Endothelial cell of umbilical vein (primary cell): ENCODE measurements around the gene OPRD1. TPM values are rescaled to one million over a fixed set of nuclear protein-coding genes. Genes with fewer than 3 reads are reported as not detected.
"Not testable (repeated sequence)": the region's sequence is repeated elsewhere in the genome, so short reads cannot be mapped to it uniquely, and the experiment has no call there.

ENCODE experiments used
- BruUV-seq: library from RNA; stranded (reverse); fragments of 400-500 nt; replicated peaks from 2 replicates; lab custom pipeline; 2021; lab: Mats Ljungman, UMichigan
- CTCF ChIA-PET: fragments of 300-600, 350-600 bp; sonication (Branson Sonifier 250); formaldehyde crosslinking; loops from one replicate; lab custom pipeline; 2021; ENCODE audit warnings: antibody characterized with exemption, inconsistent platforms; lab: Charles Lee
- POLR2A ChIA-PET: fragments of 300-600, 350-600 bp; sonication (Branson Sonifier 250); formaldehyde crosslinking; loops from one replicate; lab custom pipeline; 2021; ENCODE audit warnings: antibody characterized with exemption, inconsistent platforms; lab: Charles Lee
- DNase-seq: peaks from one replicate; pipeline ENCODE4 v3.0.0-alpha.2; 2011; ENCODE audit warnings: low read depth, low spot score
- FAIRE-seq: peaks from 2 replicates; lab custom pipeline; 2011; peaks lifted over from hg19 to GRCh38; lab: Jason Lieb, UNC
- H2AFZ ChIP-seq: 2 replicates; pipeline ENCODE4 v1.6.0; 2012; ENCODE audit warnings: low read depth, low read length, control low read depth, inconsistent platforms
- H3K27ac ChIP-seq: 2 replicates; pipeline ENCODE4 v1.5.1; 2011; ENCODE audit warnings: low read depth, mild to moderate bottlenecking, control low read depth, low read length, moderate library complexity; ENCODE audit not compliant: insufficient read depth
- H3K27me3 ChIP-seq, 2 experiments: 2 replicates each; pipeline versions ENCODE4 v1.6.0 to v1.6.1; 2011; ENCODE audit warnings: low read length in 2 of 2, mixed read lengths in 1 of 2; ENCODE audit not compliant: control insufficient read depth in 2 of 2, insufficient read depth in 2 of 2
- H3K36me3 ChIP-seq, 2 experiments: 2 replicates in 1 of 2; 3 replicates in 1 of 2; pipeline ENCODE4 v1.5.1; 2011; ENCODE audit warnings: low read length in 2 of 2, mild to moderate bottlenecking in 1 of 2, moderate library complexity in 1 of 2; ENCODE audit not compliant: control insufficient read depth in 2 of 2, insufficient read depth in 2 of 2; ENCODE audit errors: extremely low read depth in 1 of 2
- H3K4me1 ChIP-seq: 3 replicates; pipeline ENCODE4 v1.5.1; 2011; ENCODE audit warnings: mild to moderate bottlenecking, low read length; ENCODE audit not compliant: control insufficient read depth, insufficient read depth; ENCODE audit errors: extremely low read depth
- H3K4me2 ChIP-seq: 2 replicates; pipeline ENCODE4 v1.6.1; 2011; ENCODE audit warnings: low read length, control low read depth, mixed read lengths; ENCODE audit not compliant: insufficient read depth
- H3K4me3 ChIP-seq, 3 experiments: fragments of 200-600 bp in 1 of 3; sonication (generic), shearing (Covaris generic) in 1 of 3; replicated peaks in 1 of 3; 2 replicates each; pipeline ENCODE4 v1.5.1; 2011 to 2016; ENCODE audit warnings: control low read depth in 3 of 3, low read length in 3 of 3, mild to moderate bottlenecking in 2 of 3, inconsistent platforms in 1 of 3, low read depth in 1 of 3, moderate library complexity in 1 of 3; ENCODE audit not compliant: insufficient read depth in 1 of 3
- H3K79me2 ChIP-seq: 2 replicates; pipeline ENCODE4 v1.6.0; 2012; ENCODE audit warnings: low read length, inconsistent platforms; ENCODE audit not compliant: control insufficient read depth, insufficient read depth
- H3K9ac ChIP-seq: replicated peaks from 2 replicates; pipeline ENCODE3; 2011; ENCODE audit warnings: low read length, control low read depth; ENCODE audit not compliant: insufficient read depth; ENCODE audit errors: extremely low read depth
- H3K9me1 ChIP-seq: replicated peaks from 3 replicates; pipeline ENCODE4 v1.6.0; 2011; ENCODE audit warnings: mild to moderate bottlenecking, low read length; ENCODE audit not compliant: control insufficient read depth, insufficient read depth; ENCODE audit errors: extremely low read depth
- H3K9me3 ChIP-seq: replicated peaks from 2 replicates; pipeline ENCODE4 v1.5.1; 2012; ENCODE audit warnings: low read length, inconsistent platforms; ENCODE audit not compliant: control insufficient read depth, insufficient read depth
- H4K20me1 ChIP-seq: replicated peaks from 2 replicates; pipeline ENCODE3; 2011; ENCODE audit warnings: mild to moderate bottlenecking, low read length; ENCODE audit not compliant: control insufficient read depth, insufficient read depth; ENCODE audit errors: extremely low read depth
- FOS ChIP-seq: IDR thresholded peaks from 2 replicates; pipeline ENCODE4 v1.6.1; 2011; ENCODE audit warnings: mild to moderate bottlenecking, low read length, moderate library complexity, borderline replicate concordance; ENCODE audit not compliant: insufficient read depth
- MYC ChIP-seq: IDR thresholded peaks from one replicate; pipeline ENCODE4 v1.6.1; 2011; ENCODE audit warnings: mild to moderate bottlenecking, low read depth, low read length
- POLR2A ChIP-seq: IDR thresholded peaks from 2 replicates; pipeline ENCODE4 v1.6.1; 2012; ENCODE audit warnings: low read depth, mild to moderate bottlenecking, control low read depth, low read length
- dilution Hi-C: fragments of 300-500 bp; cut with MboI; formaldehyde crosslinking; loops from one replicate; pipeline ENCODE4 v1.15.0; 2019; ENCODE audit warnings: low sequenced_read_pairs; ENCODE audit not compliant: extremely low pct_ligation_motif_present
- intact Hi-C: fragments of 100-400 bp; cut with micrococcal nuclease; formaldehyde crosslinking; loops from one replicate; pipeline ENCODE4 v1.10.0; 2022
- polyA plus RNA-seq, 4 experiments: library from polyadenylated mRNA; depleted of rRNA in 3 of 4; stranded (reverse) in 3 of 4; unstranded in 1 of 4; fragments of >200 nt; gene quantifications; 2 replicates each; pipeline versions ENCODE4 v1.2.1 to v1.2.3, GENCODE V29; 2011 to 2012; ENCODE audit warnings: missing spikeins in 1 of 4
- total RNA-seq: library from RNA; stranded (reverse); gene quantifications from 2 replicates; pipeline ENCODE4 v1.2.3, GENCODE V29; 2021
- TF ChIP-seq, protein P1 (sequence below): IDR thresholded peaks from 2 replicates; pipeline ENCODE4 v1.6.1; 2011; ENCODE audit not compliant: insufficient read depth, insufficient read length

The OPRD1 gene
- total and polyA plus RNA-seq, 2 donors (not counting 3 experiments of a cell fraction or from before 2014, with no cell fraction given) = not detected

GRCh38 chr1:28770601-28771165 lies 41.3 kb upstream of the OPRD1 start:
- no peak overlapping the region for H3K9ac ChIP-seq
- H3K4me2 ChIP-seq = no peak overlapping the region
- H2AFZ ChIP-seq = no peak overlapping the region
- FAIRE-seq (no peak), DNase-seq (no peak)
- H3K9me3 ChIP-seq = no peaks in the 10 kb centered on the region
- CTCF ChIA-PET = interaction anchor here (0.9 kb wide), 1 partner anchor 24 kb away, joined by 3 read pairs; no protein-coding TSS in a partner anchor
- POLR2A ChIA-PET = no interaction called here
- no peaks in the 10 kb centered on the region for H3K9me1 ChIP-seq
- peaks cover 4% of the 10 kb centered on the region for H4K20me1 ChIP-seq
- H3K27me3 ChIP-seq = no peaks in the 10 kb centered on the region
- no peaks in the 10 kb centered on the region for H3K4me1 ChIP-seq
- intact Hi-C loops = no loop called here
- no TSS peak for BruUV-seq
- no peak overlapping the region for H3K4me3 ChIP-seq
- no peak overlapping the region for H3K27ac ChIP-seq
- dilution Hi-C loops = no loop called here
- peaks cover 0 to 6% of the 10 kb centered on the region in 2 experiments for H3K36me3 ChIP-seq
- H3K79me2 ChIP-seq = peaks cover 28% of the 10 kb centered on the region
- no peak for TF ChIP-seq MYC
- no peak for TF ChIP-seq FOS
- TF ChIP-seq, protein P1, sequence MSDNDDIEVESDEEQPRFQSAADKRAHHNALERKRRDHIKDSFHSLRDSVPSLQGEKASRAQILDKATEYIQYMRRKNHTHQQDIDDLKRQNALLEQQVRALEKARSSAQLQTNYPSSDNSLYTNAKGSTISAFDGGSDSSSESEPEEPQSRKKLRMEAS = no peak

GRCh38 chr1:28771921-28772320 lies 40.0 kb upstream of the OPRD1 start:
- intact Hi-C loops, FAIRE-seq, CTCF ChIA-PET, dilution Hi-C loops, BruUV-seq, H3K36me3 ChIP-seq, DNase-seq, H2AFZ ChIP-seq, H3K4me2 ChIP-seq, H3K4me1 ChIP-seq, H3K9me1 ChIP-seq, H3K4me3 ChIP-seq, H3K27ac ChIP-seq, H3K27me3 ChIP-seq, POLR2A ChIA-PET, H4K20me1 ChIP-seq, H3K9me3 ChIP-seq, H3K9ac ChIP-seq: not testable (repeated sequence)
- peak; percentile 49 for TF ChIP-seq POLR2A
- peaks cover 16% of the 10 kb centered on the region for H3K79me2 ChIP-seq
